Fibroblast of mammary gland (primary cell): ENCODE data around the gene CDH1.

Source experiments
- DNase-seq: peaks from one replicate; pipeline ENCODE4 v3.0.0-alpha.2; 2010; ENCODE audit warnings: low read depth
- H3K4me3 ChIP-seq: 2 replicates; pipeline ENCODE4 v1.5.1; 2011; ENCODE audit warnings: low read depth, mild to moderate bottlenecking, low read length, moderate library complexity; ENCODE audit not compliant: control insufficient read depth
- TF ChIP-seq, protein P1 (sequence below): conservative IDR thresholded peaks from 2 replicates; pipeline ENCODE4 v1.5.1; 2011; ENCODE audit warnings: low read depth, low read length, inconsistent platforms; ENCODE audit not compliant: control insufficient read depth, insufficient read depth

CDH1 gene

DNA sequence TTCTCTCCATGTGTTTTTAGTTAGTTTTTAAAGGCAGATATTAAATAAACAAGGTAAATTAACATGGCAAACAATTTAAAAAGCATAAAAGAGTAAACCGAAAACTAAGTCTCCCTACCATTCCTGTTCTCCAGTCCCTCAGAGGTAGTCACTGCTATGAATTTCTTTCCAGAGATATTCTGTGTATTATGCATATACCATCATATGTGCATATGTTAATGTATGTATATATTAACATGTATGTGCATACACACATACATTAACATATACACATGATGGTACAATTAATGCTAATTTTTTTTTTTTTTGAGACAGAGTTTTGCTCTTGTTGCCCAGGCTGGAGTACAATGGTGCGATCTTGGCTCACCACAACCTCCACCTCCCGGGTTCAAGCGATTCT, 138.8 kb downstream of the CDH1 start:
- no peak for DNase-seq
- TF ChIP-seq, protein P1, sequence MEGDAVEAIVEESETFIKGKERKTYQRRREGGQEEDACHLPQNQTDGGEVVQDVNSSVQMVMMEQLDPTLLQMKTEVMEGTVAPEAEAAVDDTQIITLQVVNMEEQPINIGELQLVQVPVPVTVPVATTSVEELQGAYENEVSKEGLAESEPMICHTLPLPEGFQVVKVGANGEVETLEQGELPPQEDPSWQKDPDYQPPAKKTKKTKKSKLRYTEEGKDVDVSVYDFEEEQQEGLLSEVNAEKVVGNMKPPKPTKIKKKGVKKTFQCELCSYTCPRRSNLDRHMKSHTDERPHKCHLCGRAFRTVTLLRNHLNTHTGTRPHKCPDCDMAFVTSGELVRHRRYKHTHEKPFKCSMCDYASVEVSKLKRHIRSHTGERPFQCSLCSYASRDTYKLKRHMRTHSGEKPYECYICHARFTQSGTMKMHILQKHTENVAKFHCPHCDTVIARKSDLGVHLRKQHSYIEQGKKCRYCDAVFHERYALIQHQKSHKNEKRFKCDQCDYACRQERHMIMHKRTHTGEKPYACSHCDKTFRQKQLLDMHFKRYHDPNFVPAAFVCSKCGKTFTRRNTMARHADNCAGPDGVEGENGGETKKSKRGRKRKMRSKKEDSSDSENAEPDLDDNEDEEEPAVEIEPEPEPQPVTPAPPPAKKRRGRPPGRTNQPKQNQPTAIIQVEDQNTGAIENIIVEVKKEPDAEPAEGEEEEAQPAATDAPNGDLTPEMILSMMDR, result no peak
- no peak overlapping the region for H3K4me3 ChIP-seq

DNA sequence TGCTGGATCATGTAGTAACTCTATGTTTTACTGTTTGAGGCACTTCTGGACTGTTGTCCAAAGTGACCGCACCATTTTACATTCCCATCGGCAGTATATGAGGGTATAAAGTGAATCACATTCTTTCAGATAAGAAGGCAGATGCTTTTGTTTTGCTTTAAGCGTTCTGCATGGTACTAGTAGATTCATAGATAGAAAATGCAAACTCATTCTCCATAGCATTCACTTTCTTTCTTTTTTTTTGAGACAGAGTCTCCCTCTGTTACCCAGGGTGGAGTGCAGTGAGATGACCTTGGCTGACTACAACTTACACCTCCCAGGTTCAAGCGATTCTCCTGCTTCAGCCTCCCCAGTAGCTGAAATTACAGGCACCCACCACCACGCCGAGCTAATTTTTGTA, 146.6 kb downstream of the CDH1 start:
- TF ChIP-seq, protein P1, result no peak
- no peak overlapping the region for H3K4me3 ChIP-seq
- no peak for DNase-seq

DNA sequence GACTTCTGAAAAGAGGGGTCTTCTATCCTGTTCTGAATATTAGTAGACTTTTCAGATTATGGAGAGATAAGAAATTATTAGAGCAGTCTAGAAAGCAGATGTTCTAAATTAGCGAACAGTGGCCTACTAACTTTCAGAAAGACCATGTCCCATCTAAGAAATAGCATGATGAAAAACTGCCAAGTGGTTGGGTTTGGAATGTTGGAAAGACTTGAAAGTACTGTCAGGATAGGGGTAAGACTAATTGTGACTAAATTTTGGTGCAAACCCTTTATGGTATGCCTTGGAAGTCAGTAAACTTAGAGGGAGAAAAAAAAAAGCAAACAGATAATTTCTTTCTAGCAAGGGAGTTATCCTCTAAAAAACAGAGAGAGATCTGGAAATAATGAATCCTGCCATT, 147.3 kb downstream of the CDH1 start:
- DNase-seq, result no peak
- no peak overlapping the region for H3K4me3 ChIP-seq
- TF ChIP-seq, protein P1, result no peak
